DOHH2 (cell line): ENCODE results near the gene AGAP2.

Source experiments
- H3F3A ChIP-seq: fragments of 200-600 bp; sonication (generic), shearing (Covaris generic); 2 replicates; pipeline ENCODE4 v1.6.0; 2016; ENCODE audit warnings: antibody characterized with exemption, mild to moderate bottlenecking; ENCODE audit not compliant: control insufficient read depth, insufficient read depth
- H3K27ac ChIP-seq: fragments of 200-600 bp; sonication (generic); 2 replicates; pipeline ENCODE4 v1.5.1; 2014; ENCODE audit warnings: low read depth, mild to moderate bottlenecking, low read length, moderate library complexity
- H3K27me3 ChIP-seq: fragments of 200-600 bp; sonication (generic); 2 replicates; pipeline ENCODE4 v1.6.1; 2014; ENCODE audit warnings: mild to moderate bottlenecking, low read length, mixed read lengths; ENCODE audit not compliant: control insufficient read depth
- H3K36me3 ChIP-seq: fragments of 200-600 bp; sonication (generic); 2 replicates; pipeline ENCODE4 v1.6.1; 2014; ENCODE audit warnings: mild to moderate bottlenecking, low read length, moderate library complexity, mixed read lengths; ENCODE audit not compliant: control insufficient read depth
- H3K4me1 ChIP-seq: fragments of 200-600 bp; sonication (generic); 2 replicates; pipeline ENCODE4 v1.6.1; 2014; ENCODE audit warnings: mild to moderate bottlenecking, low read length, mixed read lengths; ENCODE audit not compliant: control insufficient read depth
- H3K4me2 ChIP-seq: fragments of 200-600 bp; sonication (generic); 2 replicates; pipeline ENCODE4 v1.6.0; 2014; ENCODE audit warnings: mild to moderate bottlenecking, low read length, moderate library complexity
- H3K4me3 ChIP-seq: fragments of 200-600 bp; sonication (generic); 2 replicates; pipeline ENCODE4 v1.5.1; 2014; ENCODE audit warnings: mild to moderate bottlenecking, low read length, mixed read lengths
- H3K79me2 ChIP-seq: fragments of 200-600 bp; sonication (generic); 2 replicates; pipeline ENCODE4 v1.6.1; 2014; ENCODE audit warnings: mild to moderate bottlenecking, low read length, mixed read lengths; ENCODE audit not compliant: control insufficient read depth
- H3K9me2 ChIP-seq: fragments of 200-600 bp; sonication (generic); replicated peaks from 2 replicates; pipeline ENCODE4 v1.6.1; 2014; ENCODE audit warnings: mild to moderate bottlenecking, low read length, mixed read lengths; ENCODE audit not compliant: control insufficient read depth
- H3K9me3 ChIP-seq: fragments of 200-600 bp; sonication (generic); 2 replicates; pipeline ENCODE4 v1.6.1; 2014; ENCODE audit warnings: antibody characterized with exemption, low read length, mixed read lengths; ENCODE audit not compliant: control insufficient read depth, insufficient read depth
- H4K20me1 ChIP-seq: fragments of 200-600 bp; sonication (generic); 2 replicates; pipeline ENCODE4 v1.6.0; 2014; ENCODE audit warnings: low read depth, mild to moderate bottlenecking, antibody characterized with exemption, low read length, moderate library complexity; ENCODE audit not compliant: control insufficient read depth, insufficient read depth
- CTCF ChIP-seq: fragments of 200-600 bp; sonication (generic); IDR thresholded peaks from one replicate; pipeline ENCODE4 v1.5.1; 2014; ENCODE audit warnings: antibody characterized with exemption, mild to moderate bottlenecking, low read depth, low read length; ENCODE audit not compliant: poor library complexity, severe bottlenecking
- EZH2phosphoT487 ChIP-seq: fragments of 200-600 bp; sonication (generic); IDR thresholded peaks from 2 replicates; pipeline ENCODE4 v1.6.1; 2017; ENCODE audit warnings: borderline replicate concordance, mild to moderate bottlenecking, antibody characterized with exemption, low read length, moderate library complexity, mixed read lengths

AGAP2 gene

DNA sequence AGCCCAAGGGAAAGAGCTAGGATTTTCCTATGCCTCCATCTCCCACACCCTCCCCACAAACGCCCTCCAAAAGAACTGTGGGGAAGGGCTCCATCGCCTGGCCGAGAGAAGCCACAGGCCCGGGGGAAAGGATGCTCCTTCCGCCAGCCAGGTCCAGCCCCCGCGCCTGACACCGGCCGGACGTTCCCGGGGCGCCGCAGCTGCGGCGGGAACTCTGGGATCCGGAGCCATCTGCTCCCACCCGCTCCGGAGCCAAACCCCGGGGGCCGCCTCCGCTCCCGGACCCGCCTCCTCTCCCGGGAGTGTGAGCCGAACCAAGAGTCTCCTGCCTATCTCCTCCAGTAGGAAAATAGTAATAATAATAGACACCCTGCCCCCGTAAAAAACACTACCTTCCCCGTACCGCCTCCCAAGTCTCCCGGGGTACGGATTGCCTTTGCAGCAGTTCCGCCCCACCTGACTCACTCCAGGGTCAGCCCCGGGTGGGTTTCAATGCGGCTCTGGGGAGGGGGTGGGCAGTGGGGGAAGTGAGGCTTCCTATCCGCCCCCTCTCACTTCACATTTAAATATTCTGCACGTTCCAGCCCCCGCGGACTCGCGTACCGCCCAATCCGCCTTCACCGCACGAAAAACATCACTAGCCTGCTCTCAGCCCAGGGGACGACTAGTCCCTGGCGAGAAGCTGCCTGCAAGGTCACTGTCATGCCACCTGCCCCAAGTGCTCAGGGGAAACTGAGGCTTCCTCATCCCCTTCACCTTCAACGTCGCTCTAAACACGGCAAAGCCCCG, 2.4 kb downstream of the AGAP2 start:
- H3K4me3 ChIP-seq = no peak overlapping the region
- no peaks in the 10 kb centered on the region; the same call in 1 of the 2 replicates for H3F3A ChIP-seq

DNA sequence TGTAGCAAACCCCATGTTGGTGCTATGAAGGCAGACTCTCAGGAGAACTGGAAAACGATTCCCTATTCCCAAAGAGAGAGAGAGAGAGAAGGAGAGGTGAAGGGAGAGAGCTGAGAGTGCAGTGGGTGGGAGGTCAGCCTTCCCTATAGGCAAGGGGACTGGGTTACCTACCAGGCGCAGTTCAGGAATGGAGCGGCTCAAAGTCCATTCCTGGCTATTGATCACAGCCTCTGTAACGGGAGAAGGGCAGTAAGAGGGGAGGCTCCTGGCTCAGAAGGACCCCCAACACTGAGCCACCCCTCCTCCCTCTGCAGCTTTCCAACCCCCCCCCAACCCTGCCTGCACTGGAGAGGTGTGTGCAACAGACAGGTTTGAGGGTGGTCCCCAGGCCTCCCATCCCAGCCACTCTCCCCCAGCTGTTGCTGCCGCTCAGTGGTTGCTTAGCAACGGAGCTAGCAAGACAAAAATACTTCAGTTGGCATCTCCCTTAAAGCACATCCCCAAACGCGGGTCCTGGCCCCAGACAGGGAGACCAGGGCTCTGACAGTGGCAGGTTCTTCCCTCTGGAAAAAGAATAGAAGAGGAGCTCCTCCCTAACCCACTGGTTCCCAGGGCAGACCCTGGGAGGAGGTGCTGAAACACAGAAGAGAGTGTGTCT, 3.2 kb downstream of the AGAP2 start:
- H3K9me3 ChIP-seq = no peaks in the 10 kb centered on the region
- H3K4me2 ChIP-seq = no peak overlapping the region
- H3K4me3 ChIP-seq = no peak overlapping the region
- H3K36me3 ChIP-seq = peaks cover 36% of the 10 kb centered on the region
- H3K27ac ChIP-seq = no peak overlapping the region
- H3K4me1 ChIP-seq = peaks cover 8% of the 10 kb centered on the region
- H4K20me1 ChIP-seq = no peaks in the 10 kb centered on the region
- TF ChIP-seq CTCF = no peak
- TF ChIP-seq EZH2phosphoT487 = no peak
- H3F3A ChIP-seq = no peaks in the 10 kb centered on the region
- H3K79me2 ChIP-seq = peaks cover 15% of the 10 kb centered on the region
- no peaks in the 10 kb centered on the region for H3K27me3 ChIP-seq
- no peaks in the 10 kb centered on the region for H3K9me2 ChIP-seq

More for the DNA sequence above, 2.4 kb downstream of the AGAP2 start:
- Histone ChIP-seq H3K79me2 (peaks cover 22% of the 10 kb centered on the region), H4K20me1 (no peaks in the 10 kb centered on the region), H3K27me3 (no peaks in the 10 kb centered on the region), H3K4me1 (peaks cover 17% of the 10 kb centered on the region), H3K9me3 (no peaks in the 10 kb centered on the region), H3K4me2 (no peak overlapping the region), H3K27ac (no peak overlapping the region), H3K36me3 (peaks cover 28% of the 10 kb centered on the region), H3K9me2 (no peaks in the 10 kb centered on the region)
- TF ChIP-seq EZH2phosphoT487 (no peak), CTCF (no peak)

GRCh38 chr12:57734591-57734990, 4.0 kb downstream of the AGAP2 start:
- no peaks in the 10 kb centered on the region for H3F3A ChIP-seq
- no peaks in the 10 kb centered on the region for H4K20me1 ChIP-seq
- H3K4me3 ChIP-seq = no peak overlapping the region
- H3K9me2 ChIP-seq = no peaks in the 10 kb centered on the region
- H3K4me2 ChIP-seq = no peak overlapping the region
- H3K79me2 ChIP-seq = peaks cover 8% of the 10 kb centered on the region
- H3K27me3 ChIP-seq = no peaks in the 10 kb centered on the region
- peaks cover 1% of the 10 kb centered on the region; the same call in 1 of the 2 replicates for H3K4me1 ChIP-seq
- H3K36me3 ChIP-seq = peaks cover 40% of the 10 kb centered on the region
- no peak for TF ChIP-seq CTCF
- no peak for TF ChIP-seq EZH2phosphoT487
- H3K9me3 ChIP-seq = no peaks in the 10 kb centered on the region
- H3K27ac ChIP-seq = no peak overlapping the region
